HG03039 (cell line): ENCODE results near the gene LRMDA.

Experiments
- ATAC-seq: cut with Tn5 transposase; IDR thresholded peaks from one replicate; pipeline ENCODE4 v1.9.1; 2021; ENCODE audit warnings: mild to moderate bottlenecking, moderate library complexity; ENCODE audit not compliant: unreplicated experiment

LRMDA gene

DNA sequence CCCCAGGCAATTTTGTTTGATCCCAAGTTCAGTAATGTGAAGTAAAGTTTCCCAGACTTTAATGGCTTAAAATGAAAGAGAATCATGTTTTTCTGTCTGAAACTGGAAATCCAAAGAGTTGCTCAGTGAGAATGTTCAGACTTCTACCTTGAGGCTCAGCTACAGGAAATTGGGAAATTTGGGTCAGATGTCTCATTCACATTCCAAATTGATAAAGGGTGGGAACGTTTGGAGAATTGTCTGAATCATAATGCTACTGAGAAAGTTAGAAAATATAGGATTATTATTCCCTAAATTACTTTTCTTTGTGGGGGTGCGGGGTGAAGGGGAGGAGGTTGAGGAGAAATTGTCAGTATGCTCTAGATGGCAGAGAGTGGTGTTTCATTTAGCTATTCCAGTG lies 773.9 kb downstream of the LRMDA start:
- ATAC-seq = no peak

DNA sequence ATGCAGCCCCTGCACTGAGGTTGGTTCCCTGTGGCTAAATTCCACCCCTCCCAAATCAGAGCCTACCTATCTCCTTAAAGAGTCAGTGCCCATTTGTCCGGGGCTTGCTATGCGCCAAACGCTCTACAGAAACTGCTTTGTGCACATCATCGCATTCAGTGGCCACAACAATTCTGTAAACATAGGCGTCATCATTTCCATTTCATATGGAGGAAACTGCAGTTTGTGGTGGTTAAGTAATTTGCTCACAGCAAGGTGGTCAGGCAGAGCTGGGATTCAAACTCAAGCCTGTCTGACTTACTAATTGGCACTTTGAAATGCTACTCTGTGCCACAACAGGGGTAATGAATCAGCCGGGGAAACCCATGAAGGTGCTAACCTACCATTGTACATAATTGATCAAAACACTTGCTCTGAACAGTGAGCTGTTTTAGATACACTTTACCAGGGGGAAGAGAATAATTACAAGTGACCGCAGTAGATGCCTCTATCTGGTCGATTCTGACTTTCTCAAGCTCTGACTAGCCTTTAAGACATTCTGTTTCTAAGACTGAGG lies 775.5 kb downstream of the LRMDA start:
- no peak for ATAC-seq

DNA sequence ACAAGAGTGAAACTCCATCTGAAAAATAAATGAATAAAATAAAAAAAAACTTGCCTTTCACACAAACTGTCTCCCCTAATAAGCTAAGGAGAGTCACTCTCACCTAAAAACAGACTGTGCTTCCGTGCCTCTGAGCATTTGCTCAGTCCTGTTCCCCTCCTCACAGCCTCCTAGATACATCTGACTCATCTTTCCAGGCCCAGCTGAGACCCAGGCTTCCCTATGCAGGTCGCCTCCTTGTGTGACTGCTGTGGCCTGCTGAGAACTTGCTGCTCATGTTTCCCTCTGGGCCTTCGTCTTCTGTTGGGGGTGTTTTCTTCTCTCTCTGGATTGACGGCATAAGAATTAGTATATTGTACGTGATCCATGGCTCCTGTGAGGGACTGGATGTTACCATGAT lies 777.7 kb downstream of the LRMDA start:
- ATAC-seq = no peak

DNA sequence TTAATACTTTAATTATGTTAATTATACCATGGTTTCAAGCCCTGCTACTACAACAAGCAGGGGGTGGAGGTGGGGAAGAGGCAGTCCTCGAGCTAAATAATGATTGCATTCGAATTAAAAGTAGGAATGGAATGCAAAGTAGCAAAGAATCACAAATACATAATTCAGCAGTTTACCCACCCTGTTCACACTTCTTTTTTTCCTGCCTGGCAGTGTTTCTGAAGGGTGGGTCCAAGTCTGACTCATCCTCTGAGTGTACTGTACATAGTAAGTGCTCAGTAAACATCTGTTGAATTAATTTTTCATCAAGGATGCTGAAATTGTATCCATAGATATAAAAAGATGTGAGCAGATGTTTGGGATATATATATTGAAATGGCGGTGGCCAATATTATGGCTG lies 778.8 kb downstream of the LRMDA start:
- ATAC-seq = no peak

DNA sequence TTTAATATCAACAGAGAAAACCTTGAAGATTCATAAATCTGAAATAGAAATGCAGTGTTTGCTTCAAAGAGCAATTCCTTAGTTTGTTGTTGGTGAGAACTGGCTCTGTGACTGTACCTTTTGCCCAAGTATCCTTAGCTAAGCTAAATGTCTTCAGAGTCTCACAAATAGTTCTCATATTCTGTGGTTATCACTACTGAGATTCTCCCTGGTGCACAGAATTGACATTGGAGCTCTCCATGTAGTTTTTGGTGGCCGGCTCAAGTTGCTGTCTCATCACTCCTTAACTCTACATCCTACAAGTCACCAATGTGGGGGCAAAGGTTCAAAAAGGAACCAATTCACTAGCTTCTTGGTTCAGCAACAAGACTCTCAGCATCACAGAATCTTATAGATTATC lies 780.3 kb downstream of the LRMDA start:
- no peak for ATAC-seq

DNA sequence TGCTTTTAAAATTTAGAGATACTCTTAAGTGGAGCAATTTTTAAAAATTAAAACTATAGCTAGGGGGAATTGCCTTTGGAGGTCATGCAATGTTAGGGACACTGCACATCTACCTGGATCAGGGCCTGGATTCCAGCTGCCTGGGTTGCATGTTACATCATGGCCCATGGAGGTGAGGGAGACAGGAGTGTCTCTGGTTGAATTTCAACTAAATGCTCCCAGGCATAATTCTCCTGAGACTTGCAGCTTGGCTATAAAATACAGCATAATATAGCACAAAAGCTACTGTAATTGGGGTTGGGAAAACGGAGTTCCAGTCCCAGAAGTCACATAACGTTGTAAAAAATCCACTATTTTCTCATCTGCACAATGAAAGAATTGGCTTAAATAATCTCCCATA lies 782.5 kb downstream of the LRMDA start:
- ATAC-seq = no peak

DNA sequence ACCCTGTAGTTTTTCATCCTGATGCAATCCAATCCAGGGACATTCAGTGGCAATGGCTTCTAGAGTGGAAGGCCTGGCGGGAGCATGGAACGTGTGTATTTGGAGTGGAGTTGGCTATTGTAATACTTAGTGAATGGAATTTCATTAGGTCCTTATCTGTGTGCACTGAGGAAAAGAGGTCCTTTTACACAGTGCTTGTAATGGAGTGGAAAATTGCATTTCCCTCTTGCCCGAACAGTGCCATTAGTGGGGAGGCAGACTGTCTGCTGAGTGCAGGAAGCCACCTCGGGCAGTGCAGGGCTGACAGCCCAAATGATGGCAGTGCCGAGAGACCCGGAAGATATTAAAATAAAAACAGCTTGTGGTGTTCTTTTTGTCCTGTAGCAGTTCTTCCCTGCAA lies 786.6 kb downstream of the LRMDA start:
- ATAC-seq = no peak

DNA sequence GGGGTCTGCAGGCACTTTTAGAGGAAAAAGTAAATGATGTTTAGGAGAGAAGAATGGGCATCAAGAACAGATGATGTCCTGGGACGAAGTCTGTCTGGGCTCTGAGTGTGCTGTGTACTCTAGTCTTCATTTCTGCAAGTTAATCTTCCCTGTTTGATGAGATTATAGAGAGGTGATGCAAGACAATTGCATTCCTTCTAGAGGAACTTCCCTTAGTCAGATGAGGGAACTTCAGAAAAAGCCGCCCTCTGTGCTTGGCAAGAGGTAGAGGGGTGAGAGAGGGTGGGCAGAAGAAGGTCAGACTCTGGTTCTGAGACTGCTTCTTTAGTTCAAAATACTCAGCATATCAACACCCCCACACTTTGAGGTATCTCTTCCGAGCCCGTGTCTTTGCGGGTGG lies 797.9 kb downstream of the LRMDA start:
- no peak for ATAC-seq

DNA sequence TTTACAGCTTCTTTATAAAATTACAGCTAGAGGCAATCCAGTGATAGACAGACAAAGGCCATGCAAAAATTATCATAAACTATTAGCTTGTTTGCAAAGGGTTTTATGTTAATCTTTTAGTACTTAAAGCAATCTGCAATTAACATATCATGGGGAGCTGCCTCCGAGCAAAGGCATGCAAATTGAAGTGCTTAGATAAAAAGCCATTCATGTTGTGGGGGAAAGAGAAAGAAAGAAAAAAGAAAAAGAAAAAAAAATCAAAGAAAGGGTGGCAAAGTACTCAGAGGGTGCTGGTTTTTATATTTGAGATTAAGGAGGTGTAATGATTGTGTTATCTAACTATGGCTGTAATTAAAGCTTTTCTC lies 799.5 kb downstream of the LRMDA start:
- no peak for ATAC-seq

DNA sequence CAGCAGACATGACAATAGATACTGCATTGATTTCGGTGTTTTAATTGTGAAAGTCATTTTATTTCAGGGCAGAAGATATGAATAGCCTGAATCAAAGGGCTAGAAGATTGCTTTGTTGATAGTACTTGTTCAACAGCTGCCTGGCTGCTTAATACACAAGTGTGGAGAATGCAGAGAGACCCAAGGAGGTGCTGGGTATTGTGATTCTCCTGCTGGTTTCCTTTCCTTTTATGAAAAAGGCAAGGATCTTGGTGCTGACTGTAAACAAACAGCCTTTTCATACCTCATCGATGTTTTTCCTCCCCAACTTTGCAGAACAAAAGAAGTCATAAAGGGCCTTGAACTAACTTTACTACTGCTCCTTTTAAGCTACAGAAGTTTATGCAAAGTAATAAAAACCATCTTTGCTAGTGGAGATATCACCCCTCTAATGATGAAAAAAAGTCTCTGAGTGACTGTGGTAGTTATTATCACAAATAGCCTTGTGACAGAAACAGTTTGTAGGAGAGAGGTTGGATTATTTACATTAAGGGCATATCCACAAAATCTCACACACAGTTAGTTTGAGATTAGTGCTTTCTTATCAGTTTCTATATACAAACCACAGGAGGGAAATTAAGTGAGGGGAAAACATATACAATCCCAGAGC lies 800.0 kb downstream of the LRMDA start:
- ATAC-seq = no peak

DNA sequence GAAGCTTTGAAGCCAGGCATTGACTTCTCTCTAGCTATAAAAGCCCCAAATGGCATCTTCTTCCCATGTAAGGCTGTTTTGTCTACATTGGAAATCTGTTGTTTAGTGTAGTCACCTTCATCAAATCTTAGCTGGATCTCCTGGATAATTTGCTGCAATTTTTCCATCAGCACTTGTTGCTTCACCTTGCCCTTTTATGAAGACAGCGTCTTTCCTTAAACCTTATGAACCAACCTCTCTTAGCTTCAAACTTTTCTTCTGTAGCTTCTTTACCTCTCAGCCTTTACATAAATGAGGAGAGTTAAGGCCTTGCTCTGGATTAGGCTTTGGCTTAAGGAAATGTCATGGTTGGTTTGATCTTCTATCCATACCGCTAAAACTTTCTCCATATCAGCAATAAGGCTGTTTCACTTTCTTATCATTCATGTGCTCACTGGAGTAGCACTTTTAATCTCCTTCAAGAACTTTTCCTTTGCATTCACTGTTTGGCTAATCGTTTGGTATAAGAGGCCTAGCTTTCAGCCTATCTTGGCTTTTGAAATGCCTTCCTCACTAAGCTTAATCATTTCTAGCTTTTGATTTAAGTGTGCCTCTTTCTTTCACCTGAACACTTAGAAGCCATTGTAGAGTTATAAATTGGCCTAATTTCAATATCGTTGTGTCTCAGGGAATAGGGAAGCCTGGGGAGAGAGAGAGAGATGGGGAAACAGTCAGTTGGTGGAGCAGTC lies 803.2 kb downstream of the LRMDA start:
- ATAC-seq = no peak

DNA sequence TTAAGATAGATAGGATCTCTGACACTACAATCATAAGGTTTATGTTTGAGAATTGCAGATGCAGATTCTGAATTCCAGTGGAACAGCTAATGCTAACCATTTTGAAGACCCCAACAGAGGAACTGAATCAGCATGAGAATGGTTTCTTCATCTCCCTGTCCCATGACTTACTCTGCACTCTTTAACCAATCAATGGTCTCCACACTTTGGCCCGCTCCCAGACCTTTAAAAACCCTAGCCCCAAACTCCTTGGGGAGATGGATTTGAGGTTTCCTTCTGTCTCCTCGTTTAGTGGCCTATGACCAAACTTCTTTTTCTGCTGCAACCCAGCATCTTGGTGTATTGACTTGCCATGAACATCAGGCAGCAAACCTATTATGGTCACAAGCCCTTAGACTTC lies 804.9 kb downstream of the LRMDA start:
- no peak for ATAC-seq

DNA sequence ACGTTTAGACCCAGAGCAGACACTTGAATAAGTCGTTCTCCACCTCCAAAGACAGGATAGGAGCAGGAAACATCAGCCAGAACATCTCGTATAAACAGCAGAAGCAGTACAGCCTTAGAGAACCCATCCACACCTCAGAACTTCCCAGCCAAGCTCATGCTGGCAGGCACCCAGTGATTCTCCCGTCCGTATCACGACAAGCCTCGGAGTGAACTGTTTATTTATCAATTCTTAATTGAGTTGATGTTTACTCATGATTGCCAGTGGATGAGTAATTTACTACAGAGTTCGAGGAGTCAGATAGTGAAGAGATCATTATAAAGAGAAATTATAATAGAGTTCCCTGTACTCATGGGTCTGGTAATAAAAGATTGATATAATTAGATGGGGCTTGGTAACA lies 811.5 kb downstream of the LRMDA start:
- ATAC-seq = no peak

DNA sequence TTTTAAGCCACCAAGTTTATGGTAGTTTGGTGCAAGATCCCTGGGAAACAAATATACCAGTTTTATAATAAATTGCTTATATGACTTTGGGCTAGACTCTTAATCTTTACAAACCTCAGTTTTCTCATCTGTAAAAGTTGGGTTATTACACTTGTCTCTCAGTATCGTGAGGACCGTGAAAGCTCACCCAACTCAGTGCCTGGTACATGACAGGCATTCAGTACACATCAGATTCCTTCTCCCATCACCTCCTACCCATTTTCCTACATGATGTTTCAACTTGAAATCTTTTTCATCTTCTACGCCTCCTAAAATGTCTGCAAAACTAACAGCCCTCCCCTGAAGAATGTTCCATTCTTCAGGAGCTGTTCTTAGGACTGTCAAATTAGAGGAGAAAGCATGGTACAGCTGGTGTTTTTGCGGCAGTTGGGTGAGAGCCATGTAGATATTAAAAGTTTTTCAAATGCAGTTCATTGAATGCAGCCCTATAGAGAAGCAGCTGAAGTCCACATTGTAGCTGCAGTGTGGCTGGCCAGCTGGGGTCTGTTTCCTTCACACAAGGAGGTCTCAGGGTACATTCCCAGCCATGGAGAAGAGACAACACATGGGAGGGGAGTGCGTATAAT lies 812.8 kb downstream of the LRMDA start:
- ATAC-seq = no peak

DNA sequence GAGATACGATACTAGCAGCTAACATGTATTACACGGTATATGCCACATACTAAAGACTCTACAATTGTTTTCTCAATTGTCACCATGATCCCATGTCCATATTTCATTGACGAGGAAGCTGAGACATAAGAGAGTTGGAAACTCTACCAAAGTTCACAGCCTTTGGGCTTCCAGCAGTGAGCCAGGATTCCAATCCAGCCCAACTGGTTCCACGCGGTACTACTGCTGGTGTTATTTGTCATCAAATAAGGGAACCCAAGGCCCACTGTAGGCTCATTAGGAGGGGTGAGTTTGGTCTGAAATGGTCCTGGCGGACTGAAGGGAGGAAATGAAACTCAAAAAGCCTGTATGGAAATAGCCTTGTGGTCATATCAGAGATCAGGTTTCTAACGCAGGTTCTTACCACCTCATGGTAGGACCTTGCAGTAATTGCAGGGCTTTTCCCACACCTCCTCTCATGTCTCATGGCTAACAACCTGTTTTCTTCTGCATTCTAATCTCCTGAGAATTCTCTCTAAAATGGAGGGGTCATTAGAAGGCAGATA lies 814.6 kb downstream of the LRMDA start:
- ATAC-seq = no peak

DNA sequence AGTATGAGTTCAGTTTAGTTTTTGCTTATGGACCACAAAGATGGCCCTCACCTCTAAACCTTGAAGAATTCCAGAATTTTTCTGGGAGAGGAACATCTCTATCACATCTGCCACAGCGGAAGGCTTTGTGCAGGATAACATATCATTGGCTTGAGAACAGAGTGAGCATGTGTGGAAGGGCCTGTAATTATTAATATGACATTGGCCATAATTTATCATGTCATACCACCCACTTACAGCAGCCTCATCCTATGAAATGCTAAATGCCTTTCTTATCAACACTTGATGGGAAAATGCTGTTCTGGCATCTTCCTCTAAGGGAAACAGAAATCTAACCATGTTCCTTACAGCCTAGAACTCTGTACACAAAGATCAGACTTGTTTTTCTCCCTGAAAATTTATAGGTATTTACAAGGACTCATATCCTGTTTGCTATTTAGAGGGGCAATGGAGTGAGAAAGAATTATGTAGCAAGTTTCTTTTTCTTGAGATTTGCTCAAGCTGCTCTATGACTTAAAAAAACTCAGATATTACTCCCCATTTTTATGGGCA lies 817.3 kb downstream of the LRMDA start:
- no peak for ATAC-seq

DNA sequence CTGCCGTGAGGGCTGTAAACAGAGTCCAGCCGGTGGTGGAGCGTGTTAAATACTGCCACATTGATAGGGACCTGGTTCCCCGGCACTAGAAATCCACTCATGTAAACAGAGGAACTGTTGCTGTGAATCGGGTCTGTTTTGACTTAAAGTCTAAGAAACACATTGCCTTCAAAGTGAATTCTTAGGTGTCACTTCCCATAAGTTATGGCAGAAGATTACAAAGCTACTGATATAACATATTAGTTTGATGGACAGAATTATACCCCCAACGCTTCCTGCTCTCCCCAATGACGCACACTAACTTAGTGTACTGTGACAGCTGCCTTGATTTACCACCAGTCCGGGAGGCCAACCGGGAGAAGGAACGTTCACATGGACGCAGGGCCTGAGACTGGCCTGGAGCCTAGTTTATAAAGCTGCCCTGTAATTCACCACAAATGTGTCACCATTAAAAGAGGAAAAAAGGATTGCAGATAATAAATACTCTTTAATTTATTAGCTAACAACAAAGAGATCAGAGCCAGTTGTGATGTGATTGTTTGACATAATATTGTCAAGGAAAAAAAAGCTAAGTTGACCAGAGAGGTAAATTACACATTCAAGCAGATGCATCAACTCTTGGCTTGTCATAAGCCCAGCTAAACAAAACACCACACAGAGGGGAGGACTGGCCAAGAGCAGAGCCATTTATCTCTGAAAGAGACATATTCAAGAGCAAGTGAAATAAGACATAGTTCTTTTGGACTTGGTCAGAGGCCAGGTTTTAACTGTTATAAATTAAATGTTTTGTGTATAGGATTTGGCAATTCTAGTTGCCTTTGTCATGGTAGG lies 820.6 kb downstream of the LRMDA start:
- no peak for ATAC-seq

DNA sequence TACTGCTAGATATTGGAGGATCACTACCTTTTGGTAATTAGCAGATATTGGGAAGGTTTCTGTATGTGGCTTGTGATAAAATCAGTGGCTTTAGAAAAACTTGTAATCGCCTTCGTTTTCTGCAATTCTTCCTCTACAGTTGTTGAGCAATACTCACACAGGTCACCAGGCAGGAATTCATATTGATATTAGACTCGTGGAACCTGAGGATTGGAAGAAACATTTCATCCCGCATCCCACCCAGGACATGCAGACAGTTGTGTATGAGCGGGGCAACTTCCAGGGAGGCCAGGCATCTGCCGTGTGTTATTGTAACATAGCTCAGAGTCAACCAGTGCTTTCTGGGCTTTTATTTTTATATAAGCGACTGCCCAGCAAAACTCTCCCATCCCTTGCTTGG lies 821.3 kb downstream of the LRMDA start:
- ATAC-seq = no peak

DNA sequence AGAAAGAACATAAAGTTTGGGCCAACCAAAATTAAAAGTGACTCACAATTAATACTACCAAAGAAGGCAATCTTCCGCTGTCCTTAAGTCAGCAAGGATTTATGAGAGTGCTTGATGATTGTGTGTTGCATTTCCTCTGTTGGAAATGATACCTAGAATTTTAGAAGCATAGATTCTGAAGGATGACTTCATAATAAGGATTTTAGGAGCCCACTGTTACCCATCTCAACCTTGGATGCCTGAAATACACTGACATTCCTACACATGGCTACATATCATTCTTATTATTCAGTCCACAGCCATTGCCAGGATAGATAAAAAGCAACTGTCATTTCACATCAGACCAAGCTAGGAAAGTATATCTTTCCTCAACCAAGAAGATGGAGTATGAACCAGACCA lies 823.8 kb downstream of the LRMDA start:
- no peak for ATAC-seq

DNA sequence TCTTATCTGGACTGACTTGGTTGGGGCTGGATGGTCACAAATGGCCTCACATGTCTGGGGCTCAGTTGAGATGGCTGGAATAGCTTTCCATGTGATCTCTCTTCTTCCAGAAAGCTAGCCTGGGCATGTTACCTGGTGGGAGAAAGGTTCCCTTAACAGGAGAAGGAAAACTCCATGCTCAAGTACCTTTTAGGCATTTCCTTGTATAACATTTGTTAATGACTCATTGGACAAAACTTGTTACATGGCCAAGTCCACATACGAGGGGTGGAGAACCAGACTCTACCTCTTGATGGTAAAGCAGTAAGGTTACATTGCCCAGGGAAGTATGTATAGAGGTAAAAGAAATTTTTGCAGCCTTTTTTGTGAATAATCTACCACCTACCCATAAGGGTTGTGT lies 826.4 kb downstream of the LRMDA start:
- no peak for ATAC-seq
